GM19397 (cell line): ENCODE data around the gene STAB2.

ENCODE experiments used
- ATAC-seq: cut with Tn5 transposase; IDR thresholded peaks from one replicate; pipeline ENCODE4 v1.9.1; 2021; ENCODE audit warnings: mild to moderate bottlenecking, moderate library complexity; ENCODE audit not compliant: unreplicated experiment

STAB2 gene

DNA sequence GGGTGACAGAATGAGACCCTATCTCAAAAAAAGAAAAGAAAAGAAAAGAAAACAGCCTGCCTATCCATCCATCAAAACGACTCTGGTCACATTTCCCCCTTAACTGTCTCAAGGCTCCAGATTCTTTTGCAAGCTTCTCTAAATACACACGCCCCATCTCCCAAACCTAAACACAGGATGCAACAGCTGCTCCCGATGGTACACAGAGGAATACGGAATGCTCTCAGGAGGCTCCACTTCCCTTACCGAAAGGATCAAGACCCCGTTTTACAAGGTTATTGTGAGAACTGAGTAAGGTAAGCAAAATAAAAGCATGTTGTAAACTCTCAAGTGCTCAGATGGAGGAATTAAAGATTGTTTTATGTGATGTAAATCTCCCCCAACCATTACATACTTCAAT lies 191.7 kb downstream of the STAB2 start:
- ATAC-seq = no peak

GRCh38 chr12:103779410-103780092 lies 192.5 kb downstream of the STAB2 start:
- no peak for ATAC-seq

DNA sequence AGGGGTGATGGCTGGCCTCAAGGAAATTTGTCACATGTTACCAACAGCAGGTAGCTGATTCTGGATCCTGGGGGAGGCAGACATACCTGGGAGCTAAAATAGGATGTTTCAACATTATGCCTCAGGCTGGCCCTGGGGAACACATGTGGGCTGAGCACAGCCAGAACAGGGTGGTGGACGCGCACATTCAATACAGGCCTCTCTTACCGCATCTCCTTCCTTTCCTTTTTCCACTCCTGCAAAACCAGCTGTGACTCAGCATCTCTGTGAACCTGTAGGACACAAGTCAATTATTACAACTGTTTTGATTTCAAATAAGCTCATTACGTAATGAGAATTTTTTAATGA lies 193.0 kb downstream of the STAB2 start:
- no peak for ATAC-seq

DNA sequence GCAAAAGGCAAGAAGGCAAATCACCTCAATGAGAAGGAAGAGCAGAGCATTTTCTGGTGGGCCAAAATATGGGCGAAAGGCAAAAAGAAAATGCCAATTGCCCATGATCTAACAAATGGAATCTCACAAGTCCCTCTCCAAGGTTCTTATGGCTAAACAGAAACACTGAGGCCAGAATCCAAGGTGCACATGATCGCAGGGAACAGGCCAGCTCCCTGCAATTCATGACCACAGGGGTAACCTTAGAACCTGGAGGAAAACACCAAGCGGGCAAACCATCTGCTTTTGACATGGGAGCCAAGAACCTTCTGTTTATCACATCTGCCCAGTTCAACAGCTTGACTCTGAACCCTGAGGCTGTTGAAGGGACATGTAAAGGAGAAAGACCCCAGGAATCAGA lies 193.9 kb downstream of the STAB2 start:
- ATAC-seq = no peak

DNA sequence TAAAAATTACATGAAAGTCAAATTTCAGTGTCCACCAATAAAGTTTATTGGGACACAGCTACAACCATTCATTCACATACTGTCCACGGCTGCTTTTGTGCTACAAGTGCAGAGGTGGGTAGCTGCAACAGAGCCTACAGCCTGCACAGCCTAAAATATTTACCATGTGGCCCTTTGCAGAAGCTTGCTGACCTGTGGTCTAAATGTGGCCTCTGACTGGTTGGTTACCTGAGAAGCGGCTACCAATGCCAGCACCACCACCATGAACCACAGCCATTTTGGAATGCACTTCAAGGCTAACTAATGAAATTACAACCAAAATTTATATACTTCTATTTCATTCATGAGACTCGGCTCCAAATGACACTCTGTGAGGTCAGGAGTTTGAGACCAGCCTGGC lies 195.3 kb downstream of the STAB2 start:
- ATAC-seq = no peak

DNA sequence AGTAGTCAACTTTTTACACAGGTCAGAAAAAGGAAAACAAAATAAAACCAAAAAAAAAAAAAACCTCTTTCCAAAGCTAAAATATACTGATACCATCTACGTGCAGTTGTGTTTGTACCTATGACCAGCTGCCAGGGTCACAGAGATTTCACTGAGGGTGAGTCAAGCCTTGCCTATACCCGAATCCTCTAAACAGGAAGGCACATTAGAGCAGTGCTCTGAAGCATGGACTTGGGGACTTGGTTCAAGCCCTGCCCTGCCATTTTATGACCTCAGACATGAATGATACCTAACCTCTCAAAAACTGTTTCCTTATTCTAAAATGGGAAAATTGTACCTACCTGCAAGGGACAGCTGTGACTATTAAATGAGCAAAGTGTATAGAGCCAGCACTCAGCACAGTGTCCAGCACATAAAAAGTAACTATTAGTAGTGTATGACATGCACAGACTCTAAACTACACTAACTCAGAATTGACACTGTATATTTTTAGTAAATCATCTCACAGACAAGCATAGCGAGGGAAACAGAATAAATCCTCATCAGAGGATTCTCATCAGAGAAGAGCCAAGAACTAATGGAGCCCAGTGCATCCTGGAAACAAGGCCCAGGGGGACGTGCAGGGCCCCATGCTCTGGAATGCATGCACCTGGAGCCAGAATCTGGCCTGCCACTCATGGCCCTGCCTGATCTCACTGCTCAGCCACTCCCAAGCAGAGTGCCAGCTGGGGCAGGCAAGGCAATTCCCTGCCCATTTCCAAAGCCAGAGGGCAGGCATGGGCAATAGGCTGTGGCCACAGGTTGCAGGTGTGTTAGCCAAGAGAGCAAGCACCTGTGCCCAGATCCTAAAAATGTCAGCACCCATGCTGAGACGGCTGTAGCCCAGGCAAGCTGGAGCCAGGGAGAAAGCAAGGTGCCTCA lies 196.9 kb downstream of the STAB2 start:
- ATAC-seq = no peak

DNA sequence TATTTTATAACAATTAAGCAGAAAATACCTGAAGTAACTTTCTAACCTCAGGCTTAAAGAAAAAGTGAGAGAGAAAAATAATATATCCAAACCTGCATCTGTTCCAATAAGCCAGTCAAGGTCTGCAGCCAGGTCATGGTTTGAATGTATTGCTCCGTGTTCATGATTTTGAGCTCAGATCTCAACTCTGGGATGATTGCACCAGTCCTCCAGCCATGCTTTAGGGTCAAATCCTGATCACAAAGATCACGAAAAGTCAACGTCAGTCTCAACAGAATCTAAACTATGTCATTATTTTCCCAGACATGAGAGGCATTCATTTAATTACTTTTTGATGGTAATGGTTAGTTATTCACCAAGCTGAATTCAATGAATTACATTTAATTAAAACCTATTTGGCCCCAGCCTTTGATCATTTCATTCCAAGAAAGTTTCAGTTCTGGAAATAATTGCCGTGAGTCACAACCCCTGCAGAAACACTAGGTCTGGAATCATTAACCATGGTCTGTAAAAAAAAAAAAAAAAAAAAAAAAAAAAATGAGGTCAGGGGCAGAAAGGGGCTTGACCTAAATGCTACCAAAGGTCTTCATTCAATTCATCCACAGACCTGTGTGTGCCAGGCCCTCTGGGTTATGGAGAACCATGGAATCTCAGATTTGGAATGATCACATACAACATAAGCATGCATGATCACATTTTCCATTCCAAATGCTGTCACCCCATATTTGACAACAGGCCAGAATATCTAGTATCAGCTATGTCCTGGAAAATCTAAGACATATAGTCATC lies 198.4 kb downstream of the STAB2 start:
- ATAC-seq = no peak

DNA sequence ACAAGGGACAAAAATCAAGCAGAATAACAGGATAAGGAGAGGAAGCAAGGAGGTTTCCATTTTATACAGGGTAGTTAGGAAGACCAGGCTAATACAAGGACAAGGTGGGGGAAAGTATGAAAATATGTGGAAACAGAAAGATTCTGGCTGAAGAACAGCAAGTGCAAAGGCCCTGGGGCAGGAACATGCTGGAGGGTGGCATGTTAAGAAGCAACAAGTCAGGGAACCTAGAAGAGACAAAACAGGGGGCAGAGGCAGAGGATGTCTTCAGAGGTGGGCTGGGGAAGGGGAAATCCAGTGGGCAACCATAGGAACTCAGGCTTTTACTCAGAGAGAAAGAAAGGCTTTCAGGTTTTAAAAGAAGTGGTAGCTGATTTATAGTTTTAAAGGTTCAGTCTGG lies 199.1 kb downstream of the STAB2 start:
- ATAC-seq = no peak

GRCh38 chr12:103791350-103791920 lies 204.4 kb downstream of the STAB2 start:
- no peak for ATAC-seq

GRCh38 chr12:103793046-103793445 lies 206.0 kb downstream of the STAB2 start:
- no peak for ATAC-seq

DNA sequence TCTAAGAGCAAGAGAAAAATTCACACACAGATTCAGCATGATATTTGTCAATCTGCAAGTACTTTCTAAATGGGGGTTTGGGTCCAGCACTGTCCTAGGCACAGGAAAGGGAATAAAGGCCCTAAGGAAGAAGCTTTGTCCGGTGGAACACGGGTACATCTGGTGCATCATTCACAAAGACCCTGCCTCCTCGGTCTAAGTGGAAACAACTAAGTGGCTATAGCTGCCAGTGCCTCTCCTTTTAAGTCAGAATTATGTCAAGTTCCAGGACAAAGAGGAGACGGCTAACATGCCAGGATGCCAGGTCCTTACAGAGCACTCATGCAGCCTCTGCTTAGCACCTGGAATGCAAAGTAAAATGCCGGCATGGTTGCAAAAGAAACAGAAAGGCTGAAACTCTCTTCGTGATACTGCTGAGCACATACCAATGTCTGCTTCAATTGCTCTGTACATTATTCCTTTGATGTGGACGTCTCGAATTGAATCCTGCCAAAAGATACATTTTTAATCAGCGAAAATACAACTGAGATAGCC lies 206.5 kb downstream of the STAB2 start:
- no peak for ATAC-seq

- ATAC-seq = no peak
These were observed 207.5 kb downstream of the STAB2 start for GRCh38 chr12:103794309-103795213.

DNA sequence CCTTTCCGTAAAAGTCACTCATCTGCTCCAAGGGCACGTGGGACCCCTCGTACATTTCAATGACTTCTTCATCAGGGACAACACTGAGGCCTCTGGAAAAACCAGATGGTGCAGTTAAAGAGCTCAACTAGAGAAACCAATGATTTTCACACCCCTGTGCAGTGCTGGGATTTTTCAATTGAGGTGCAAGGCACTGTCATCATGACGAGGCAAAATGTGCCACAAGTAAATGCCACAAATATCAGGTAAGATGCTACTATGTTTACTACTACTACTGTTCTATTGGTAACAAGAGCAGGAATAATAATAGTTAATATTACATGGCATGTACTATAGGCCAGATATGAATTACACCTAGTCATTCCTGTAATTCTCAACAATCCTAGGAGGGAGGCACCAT lies 211.5 kb downstream of the STAB2 start:
- ATAC-seq = no peak

DNA sequence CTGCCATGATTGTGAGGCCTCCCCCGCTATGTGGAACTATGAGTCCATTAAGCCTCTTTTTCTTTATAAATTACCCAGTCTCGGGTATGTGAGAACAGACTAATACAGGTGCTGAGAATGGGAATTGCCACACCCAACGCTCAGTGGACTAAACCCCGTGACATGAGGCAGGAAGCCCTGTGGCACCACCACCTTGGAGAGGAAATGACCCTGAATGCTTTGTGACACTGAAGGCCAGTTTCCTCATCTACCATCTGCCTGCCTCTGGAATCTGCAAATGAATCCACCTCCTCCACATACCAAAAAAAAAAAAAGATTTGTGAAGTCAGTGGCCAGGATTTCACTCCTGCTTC lies 212.4 kb downstream of the STAB2 start:
- ATAC-seq = no peak

GRCh38 chr12:103799857-103800771 lies 213.0 kb downstream of the STAB2 start:
- ATAC-seq = no peak

DNA sequence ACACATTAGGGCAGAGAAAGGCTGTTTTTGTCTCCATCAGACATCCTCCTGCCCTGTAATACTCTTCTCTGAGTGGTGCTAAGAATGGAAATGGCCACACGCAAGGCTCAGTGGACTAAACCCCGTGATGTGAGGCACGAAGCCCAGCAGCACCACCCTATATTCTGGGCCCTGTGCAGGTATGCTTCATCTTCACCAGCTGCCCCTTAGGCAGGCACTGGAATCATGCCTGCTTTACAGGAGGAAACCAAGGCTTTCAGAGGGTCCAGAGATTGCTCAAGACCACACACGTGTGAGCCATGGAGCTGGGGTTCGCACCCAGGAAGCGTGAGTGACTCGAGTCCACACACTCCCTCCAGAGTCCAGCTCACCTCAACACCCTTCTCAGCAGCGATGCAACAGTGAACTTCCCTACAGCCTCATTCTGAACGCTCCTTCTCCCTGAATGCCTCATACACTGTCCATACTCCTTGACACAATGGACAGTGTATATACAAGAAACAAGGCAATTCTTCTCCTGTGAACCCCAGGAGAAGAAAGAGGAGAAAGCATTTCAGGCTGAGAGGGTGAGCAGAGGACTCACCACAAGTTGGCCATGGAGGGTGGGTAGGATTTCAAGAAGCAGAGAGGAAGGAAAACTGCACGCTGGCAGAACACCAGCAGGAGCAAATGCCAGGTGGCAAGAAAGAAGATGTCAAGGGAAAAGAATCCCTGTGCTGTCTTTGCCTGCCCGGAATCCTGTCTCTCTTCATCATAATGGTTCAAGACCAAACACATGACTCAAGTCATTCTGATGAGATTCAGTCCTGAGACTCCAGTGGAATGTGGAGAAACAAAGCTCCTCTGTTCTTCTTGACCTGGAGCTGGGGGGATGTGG lies 214.9 kb downstream of the STAB2 start:
- no peak for ATAC-seq

GRCh38 chr12:103802586-103802886 lies 215.5 kb downstream of the STAB2 start:
- ATAC-seq = no peak

- no peak for ATAC-seq
These were observed 216.8 kb downstream of the STAB2 start for GRCh38 chr12:103803847-103804246.
